Sigmoid colon (tissue), 3 donors: ENCODE results near the gene PDE4D.

Experiments
- CTCF ChIP-seq, 4 experiments: fragments of 450-650 bp in 3 of 4; fragments of 200-600 bp in 1 of 4; IDR thresholded peaks; one replicate each; pipeline ENCODE4 v1.5.1; 2016 to 2019; ENCODE audit warnings: antibody characterized with exemption in 4 of 4, mild to moderate bottlenecking in 3 of 4, moderate library complexity in 2 of 4
- POLR2A ChIP-seq, 2 donors: fragments of 450-650 bp; IDR thresholded peaks; one replicate each; pipeline ENCODE4 v1.6.1; 2016; ENCODE audit warnings: antibody characterized with exemption in 2 of 2, mild to moderate bottlenecking in 2 of 2, moderate library complexity in 2 of 2

- TF ChIP-seq CTCF (IDR thresholded peaks at IDR 0.05), result no peak
- no peak for TF ChIP-seq POLR2A (IDR thresholded peaks at IDR 0.05)
These were observed 562.8 kb downstream of the PDE4D start for GRCh38 chr5:59330680-59331079.
